Psoas muscle (tissue), 8 donors: ENCODE measurements around the gene NFIB. TPM values are rescaled to one million over a fixed set of nuclear protein-coding genes. Genes with fewer than 3 reads are reported as not detected.
A peak's percentile ranks its signal among the peaks of the same experiment; 100 is the strongest.

Experiments used
- ATAC-seq, 4 donors: fragments of 200-7000 bp; cut with Tn5 transposase; one replicate each; pipeline ENCODE4 v1.9.1; 2020; ENCODE audit warnings: moderate library complexity in 3 of 4, mild to moderate bottlenecking in 2 of 4
- DNase-seq, 2 donors: peaks; one replicate each; pipeline ENCODE4 v3.0.0-alpha.2; 2020
- H3K27ac ChIP-seq: fragments of 200-600 bp; one replicate; pipeline ENCODE4 v1.8.0; 2022
- H3K27me3 ChIP-seq, 3 donors: fragments of 200-600 bp in 1 of 3; one replicate each; pipeline versions ENCODE4 v1.6.1 to v1.8.0; 2013 to 2022; ENCODE audit warnings: low read length in 2 of 3, mild to moderate bottlenecking in 2 of 3, moderate library complexity in 1 of 3; ENCODE audit not compliant: insufficient read depth in 3 of 3
- H3K36me3 ChIP-seq, 2 donors: fragments of 200-600 bp in 1 of 2; one replicate each; pipeline versions ENCODE4 v1.6.1 to v1.8.0; 2013 to 2022; ENCODE audit warnings: low read depth in 1 of 2, mild to moderate bottlenecking in 1 of 2, moderate library complexity in 1 of 2; ENCODE audit not compliant: insufficient read depth in 1 of 2
- H3K4me1 ChIP-seq: fragments of 200-600 bp; one replicate; pipeline ENCODE4 v1.8.0; 2022
- H3K4me3 ChIP-seq: fragments of 200-600 bp; one replicate; pipeline ENCODE4 v1.8.0; 2022; ENCODE audit warnings: mild to moderate bottlenecking
- H3K9me3 ChIP-seq: fragments of 200-600 bp; one replicate; pipeline ENCODE4 v1.8.0; 2022
- CTCF ChIP-seq: fragments of 200-600 bp; IDR thresholded peaks from one replicate; pipeline ENCODE4 v1.8.0; 2022; ENCODE audit warnings: antibody characterized with exemption
- WGBS, 3 donors: extraction: QIAGEN DNeasy Blood & Tissue Kit; methylation state at CpG; one replicate each; pipeline versions ENCODE4 v1.1.6 to v1.1.7; 2013; 5-methylcytosine and 5-hydroxymethylcytosine counted together
- intact Hi-C, 2 donors: fragments of 100-400 bp; cut with DNase I; formaldehyde crosslinking; loops; one replicate each; pipeline versions ENCODE4 v1.11.0 to v1.14.2; 2022
- polyA plus RNA-seq, 3 donors: library from polyadenylated mRNA; stranded (reverse); fragments of 200-250 nt; gene quantifications; one replicate each; pipeline ENCODE4 v1.2.3, GENCODE V29; 2013
- total RNA-seq, 4 donors: library from RNA; stranded (reverse); fragmentation: NEBNext Ultra II Directional in 2 of 4; extraction: Animal tissue kit (Norgen Biotek cat#: 25700) in 2 of 4; gene quantifications; one replicate each; pipeline versions ENCODE4 v1.2.1 to v1.2.4, GENCODE V29; 2021 to 2023
- donor health status: healthy with polysubstance abuse.
- donor health status: DM: no; HTN: no; CAD: no; lungs with moderate emphysema.
- donor health status: Bipolar disorder and iron deficiency.
- donor health status: healthy.
- donor health status: DM: yes; HTN: yes; CAD: no.
- donor health status: DM: no; HTN: no; CAD: no.
- donor health status: DM: no; HTN: no; CAD: no.
- donor health status: DM: yes; HTN: yes; CAD: no.

NFIB gene
- total and polyA plus RNA-seq, 7 donors: 5.8 to 65.1 (median 35.0) TPM

- no peaks in the 10 kb centered on the region for H3K36me3 ChIP-seq
- no peak overlapping the region for H3K4me3 ChIP-seq
- intact Hi-C loops: no loop called here
- no peak for TF ChIP-seq CTCF
- no peak for DNase-seq
- H3K27me3 ChIP-seq: no peaks in the 10 kb centered on the region
- ATAC-seq: no peak
- no peak overlapping the region for H3K27ac ChIP-seq
- H3K4me1 ChIP-seq: peaks cover 67% of the 10 kb centered on the region
- WGBS, 3 donors: 94 to 100% (median 100%) methylated on average over 1 of the region's 1 CpG
- no peaks in the 10 kb centered on the region for H3K9me3 ChIP-seq
Measured at GRCh38 chr9:14216612-14217194, 97.2 kb downstream of the NFIB start.

- intact Hi-C loops: no loop called here
- Histone ChIP-seq H3K27ac (no peak overlapping the region), H3K4me1 (peaks cover 68% of the 10 kb centered on the region), H3K36me3 (no peaks in the 10 kb centered on the region), H3K9me3 (no peaks in the 10 kb centered on the region), H3K27me3 (no peaks in the 10 kb centered on the region), H3K4me3 (no peak overlapping the region)
- no peak for DNase-seq
- no peak for TF ChIP-seq CTCF
- no peak for ATAC-seq
- 83 to 97% (median 96%) methylated on average over 1 of the region's 1 CpG for WGBS, 3 donors
Measured at GRCh38 chr9:14215614-14216013, 98.3 kb downstream of the NFIB start.

DNA sequence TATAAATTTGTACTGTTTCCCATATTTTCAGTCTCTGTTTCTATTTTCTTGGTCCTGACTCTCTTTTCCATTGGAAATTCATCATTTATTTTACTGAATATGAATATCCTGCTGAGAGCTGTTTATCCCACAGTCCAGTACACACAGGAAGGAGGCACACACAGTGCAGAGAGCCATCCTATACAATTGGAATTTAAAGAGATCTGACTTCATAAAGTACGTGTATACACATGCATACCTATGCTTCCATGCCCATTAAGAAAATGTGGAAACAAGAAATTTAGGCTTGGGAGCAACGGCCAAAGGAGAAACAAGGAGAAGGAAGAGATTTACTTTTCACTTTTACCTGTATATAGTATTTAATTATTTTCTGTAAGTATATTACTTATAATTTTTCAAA, 99.2 kb downstream of the NFIB start:
- TF ChIP-seq CTCF: no peak
- Histone ChIP-seq H3K36me3 (no peaks in the 10 kb centered on the region), H3K4me1 (peaks cover 67% of the 10 kb centered on the region), H3K27me3 (no peaks in the 10 kb centered on the region), H3K9me3 (no peaks in the 10 kb centered on the region), H3K27ac (no peak overlapping the region), H3K4me3 (no peak overlapping the region)
- DNase-seq (no peak), ATAC-seq (no peak)
- 41 to 53% (median 46%) methylated on average over 2 of the region's 2 CpGs for WGBS, 3 donors
- intact Hi-C loops: no loop called here

GRCh38 chr9:14214065-14214684, 99.8 kb downstream of the NFIB start:
- intact Hi-C loops: no loop called here
- ATAC-seq: peak in 1 of 4 donors; percentile 20
- WGBS, 3 donors: 85 to 94% (median 91%) methylated on average over 3 of the region's 3 CpGs
- Histone ChIP-seq H3K27ac (no peak overlapping the region), H3K27me3 (no peaks in the 10 kb centered on the region), H3K4me3 (no peak overlapping the region), H3K36me3 (no peaks in the 10 kb centered on the region), H3K4me1 (peaks cover 67% of the 10 kb centered on the region), H3K9me3 (no peaks in the 10 kb centered on the region)
- no peak for TF ChIP-seq CTCF
- no peak for DNase-seq

DNA sequence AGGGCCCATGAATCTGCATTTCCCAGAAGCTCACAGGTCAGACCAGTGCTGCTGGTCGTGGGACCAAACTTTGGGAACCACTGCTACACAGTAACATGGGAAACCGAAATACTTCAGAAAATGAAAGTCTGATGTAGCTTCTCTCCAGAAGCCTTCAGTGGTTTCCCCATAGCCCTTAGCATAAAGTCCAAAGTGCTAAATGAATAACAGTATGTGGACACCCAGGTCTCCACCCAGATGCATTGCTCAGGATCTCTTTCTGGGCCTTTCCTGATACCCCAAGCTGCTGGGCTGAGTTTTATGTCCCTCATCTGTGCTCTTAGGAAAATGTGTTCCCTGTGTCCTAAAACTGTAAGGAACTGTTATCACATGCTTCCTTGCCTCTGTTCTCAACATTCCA, 100.4 kb downstream of the NFIB start:
- Histone ChIP-seq H3K36me3 (no peaks in the 10 kb centered on the region), H3K4me1 (peaks cover 65% of the 10 kb centered on the region), H3K27me3 (no peaks in the 10 kb centered on the region), H3K27ac (no peak overlapping the region), H3K9me3 (no peaks in the 10 kb centered on the region), H3K4me3 (no peak overlapping the region)
- no peak for TF ChIP-seq CTCF
- no peak for DNase-seq
- intact Hi-C loops: no loop called here
- peak in 2 of 4 donors; percentile 13 to 23 for ATAC-seq
- 79 to 98% (median 96%) methylated on average over 2 of the region's 2 CpGs for WGBS, 3 donors
